Activated CD8-positive, alpha-beta T cell treated with anti-CD3 and anti-CD28 coated beads for 36 hours (primary cell): ENCODE measurements around the gene TFAM. TPM values are rescaled to one million over a fixed set of nuclear protein-coding genes. Genes with fewer than 3 reads are reported as not detected.
"Not testable (repeated sequence)": the region's sequence is repeated elsewhere in the genome, so short reads cannot be mapped to it uniquely, and the experiment has no call there.

Source experiments
- ATAC-seq: fragments of 200-7000 bp; cut with Tn5 transposase; one replicate; pipeline ENCODE4 v1.10.0; 2021; ENCODE audit warnings: mild to moderate bottlenecking, moderate library complexity
- CTCF ChIA-PET: fragments of 350-600 bp; sonication (Branson Sonifier 250); formaldehyde crosslinking; loops from one replicate; lab custom pipeline; 2021; ENCODE audit warnings: antibody characterized with exemption; lab: Charles Lee
- POLR2A ChIA-PET: fragments of 350-600 bp; sonication (Branson Sonifier 250); formaldehyde crosslinking; loops from one replicate; lab custom pipeline; 2021; ENCODE audit warnings: antibody characterized with exemption; lab: Charles Lee
- DNase-seq: peaks from one replicate; pipeline ENCODE4 v3.0.0-alpha.2; 2020
- H3K27ac Mint-ChIP-seq: one replicate; pipeline ENCODE4 v1.8.0; 2021; ENCODE audit warnings: mild to moderate bottlenecking, mixed read lengths
- H3K27me3 Mint-ChIP-seq: one replicate; pipeline ENCODE4 v1.8.0; 2021; ENCODE audit warnings: mixed read lengths
- H3K36me3 Mint-ChIP-seq: one replicate; pipeline ENCODE4 v1.8.0; 2021; ENCODE audit warnings: low read depth, mixed read lengths
- H3K4me1 Mint-ChIP-seq: one replicate; pipeline ENCODE4 v1.8.0; 2021; ENCODE audit warnings: low read depth, mixed read lengths
- H3K4me3 Mint-ChIP-seq: one replicate; pipeline ENCODE4 v1.8.0; 2021; ENCODE audit warnings: mild to moderate bottlenecking, moderate library complexity, mixed read lengths
- H3K9me3 Mint-ChIP-seq: one replicate; pipeline ENCODE4 v1.8.0; 2021; ENCODE audit warnings: mixed read lengths
- intact Hi-C: fragments of 100-400 bp; cut with micrococcal nuclease; formaldehyde crosslinking; loops from one replicate; pipeline ENCODE4 v1.10.0; 2022
- total RNA-seq, 2 experiments: library from RNA; stranded (reverse); gene quantifications; one replicate each; pipeline ENCODE4 v1.2.3, GENCODE V29; 2021
- TF ChIP-seq, protein P1 (sequence below): fragments of 200-600 bp; IDR thresholded peaks from one replicate; pipeline ENCODE4 v1.8.0; 2022; ENCODE audit warnings: antibody characterized with exemption, mild to moderate bottlenecking

The TFAM gene
- total RNA-seq, 2 experiments from 2014 or later = 97.3 to 116 TPM

DNA sequence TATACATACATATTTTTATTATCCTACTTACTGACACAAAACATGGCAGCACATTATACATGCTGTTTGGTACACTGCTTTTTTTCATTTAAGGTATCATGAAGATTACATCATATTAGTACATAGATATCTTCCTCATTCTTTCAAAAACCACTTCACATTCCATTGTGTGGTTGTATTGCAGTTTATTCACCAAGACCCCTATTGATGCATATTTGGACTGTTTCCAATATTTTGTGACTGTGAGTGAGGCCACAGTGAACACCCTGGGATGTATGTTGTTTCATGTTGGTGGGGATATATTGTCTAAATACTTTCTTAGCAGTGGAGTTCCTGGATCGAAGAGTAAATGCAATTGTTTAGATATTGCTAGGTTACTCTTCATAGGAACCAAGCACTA is 39.0 kb downstream of the TFAM start:
- Mint-ChIP-seq H3K27me3 (peaks cover 4% of the 10 kb centered on the region), H3K9me3 (peaks cover 5% of the 10 kb centered on the region), H3K4me1 (no peaks in the 10 kb centered on the region), H3K4me3 (no peak overlapping the region), H3K27ac (no peak overlapping the region), H3K36me3 (no peaks in the 10 kb centered on the region)
- intact Hi-C loops = no loop called here
- TF ChIP-seq, protein P1, sequence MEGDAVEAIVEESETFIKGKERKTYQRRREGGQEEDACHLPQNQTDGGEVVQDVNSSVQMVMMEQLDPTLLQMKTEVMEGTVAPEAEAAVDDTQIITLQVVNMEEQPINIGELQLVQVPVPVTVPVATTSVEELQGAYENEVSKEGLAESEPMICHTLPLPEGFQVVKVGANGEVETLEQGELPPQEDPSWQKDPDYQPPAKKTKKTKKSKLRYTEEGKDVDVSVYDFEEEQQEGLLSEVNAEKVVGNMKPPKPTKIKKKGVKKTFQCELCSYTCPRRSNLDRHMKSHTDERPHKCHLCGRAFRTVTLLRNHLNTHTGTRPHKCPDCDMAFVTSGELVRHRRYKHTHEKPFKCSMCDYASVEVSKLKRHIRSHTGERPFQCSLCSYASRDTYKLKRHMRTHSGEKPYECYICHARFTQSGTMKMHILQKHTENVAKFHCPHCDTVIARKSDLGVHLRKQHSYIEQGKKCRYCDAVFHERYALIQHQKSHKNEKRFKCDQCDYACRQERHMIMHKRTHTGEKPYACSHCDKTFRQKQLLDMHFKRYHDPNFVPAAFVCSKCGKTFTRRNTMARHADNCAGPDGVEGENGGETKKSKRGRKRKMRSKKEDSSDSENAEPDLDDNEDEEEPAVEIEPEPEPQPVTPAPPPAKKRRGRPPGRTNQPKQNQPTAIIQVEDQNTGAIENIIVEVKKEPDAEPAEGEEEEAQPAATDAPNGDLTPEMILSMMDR = no peak
- CTCF ChIA-PET = no interaction called here
- ATAC-seq = no peak
- DNase-seq = no peak
- POLR2A ChIA-PET = interaction anchor here (0.6 kb wide), 1 partner anchor 30 kb away, joined by 3 read pairs; no protein-coding TSS in a partner anchor

DNA sequence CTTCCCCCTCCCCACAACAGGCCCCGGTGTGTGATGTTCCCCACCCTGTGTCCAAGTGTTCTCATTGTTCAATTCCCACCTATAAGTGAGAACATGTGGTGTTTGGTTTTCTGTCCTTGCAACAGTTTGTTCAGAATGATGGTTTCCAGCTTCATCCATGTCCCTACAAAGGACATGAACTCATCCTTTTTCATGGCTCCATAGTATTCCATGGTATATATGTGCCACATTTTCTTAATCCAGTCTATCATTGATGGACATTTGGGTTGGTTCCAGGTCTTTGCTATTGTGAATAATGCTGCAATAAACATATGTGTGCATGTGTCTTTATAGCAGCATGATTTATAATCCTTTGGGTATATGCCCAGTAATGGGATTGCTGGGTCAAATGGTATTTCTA is 43.2 kb downstream of the TFAM start:
- H3K36me3 Mint-ChIP-seq, H3K27me3 Mint-ChIP-seq, POLR2A ChIA-PET, H3K4me3 Mint-ChIP-seq, DNase-seq, H3K4me1 Mint-ChIP-seq, H3K27ac Mint-ChIP-seq, CTCF ChIA-PET, H3K9me3 Mint-ChIP-seq, ATAC-seq, intact Hi-C loops: not testable (repeated sequence)

DNA sequence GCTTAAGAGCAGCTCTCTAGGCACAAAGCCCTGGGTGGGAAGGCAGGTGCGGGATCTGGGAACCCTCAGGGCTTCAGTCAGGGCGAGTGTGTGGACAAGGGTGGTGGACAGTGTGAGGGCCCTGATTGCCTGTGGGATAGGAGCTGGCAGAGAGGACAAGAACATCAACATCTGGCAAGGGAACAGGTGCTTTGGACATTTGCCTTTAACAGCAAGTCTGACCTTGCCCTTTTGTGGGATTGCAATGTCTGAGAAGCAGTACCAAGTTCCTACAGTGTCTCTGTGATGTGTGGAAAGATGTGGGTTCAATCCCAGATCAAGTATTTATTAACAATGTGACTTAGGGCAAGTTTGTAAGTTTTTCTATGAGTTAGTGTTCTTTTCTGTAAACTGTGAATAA is 46.7 kb downstream of the TFAM start:
- POLR2A ChIA-PET = interaction anchor here (1.1 kb wide), 1 partner anchor 17 kb away, joined by 3 read pairs; no protein-coding TSS in a partner anchor
- CTCF ChIA-PET = interaction anchor here (0.6 kb wide), 1 partner anchor 12 kb away, joined by 3 read pairs; no protein-coding TSS in a partner anchor
- no peaks in the 10 kb centered on the region for H3K9me3 Mint-ChIP-seq
- H3K36me3 Mint-ChIP-seq = no peaks in the 10 kb centered on the region
- H3K4me1 Mint-ChIP-seq = peaks cover 14% of the 10 kb centered on the region
- no peak overlapping the region for H3K27ac Mint-ChIP-seq
- no peak for ATAC-seq
- intact Hi-C loops = no loop called here
- TF ChIP-seq, protein P1 = no peak
- no peak for DNase-seq
- peaks cover 2% of the 10 kb centered on the region for H3K27me3 Mint-ChIP-seq
- H3K4me3 Mint-ChIP-seq = no peak overlapping the region

DNA sequence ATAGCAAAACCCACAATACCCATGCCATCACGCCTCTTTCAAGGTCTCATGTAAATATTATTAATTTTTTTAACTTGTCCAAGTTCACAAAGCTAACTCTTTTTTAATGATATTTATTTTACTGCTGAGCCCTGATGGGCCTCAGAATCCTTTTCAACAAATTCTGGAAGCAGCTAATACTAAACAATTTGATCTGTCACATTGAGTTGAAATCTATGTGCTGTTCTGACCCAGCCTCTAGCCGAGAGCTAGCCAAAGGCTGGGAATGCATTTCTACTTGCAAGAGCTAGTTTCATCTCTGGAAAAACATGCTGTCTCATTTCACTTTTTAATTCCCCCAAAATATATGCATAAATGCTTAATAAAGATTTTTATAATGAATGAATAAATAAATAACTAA is 47.9 kb downstream of the TFAM start:
- POLR2A ChIA-PET = no interaction called here
- intact Hi-C loops = no loop called here
- CTCF ChIA-PET = no interaction called here
- TF ChIP-seq, protein P1 = no peak
- no peak for DNase-seq
- Mint-ChIP-seq H3K36me3 (no peaks in the 10 kb centered on the region), H3K27ac (no peak overlapping the region), H3K4me3 (no peak overlapping the region), H3K9me3 (no peaks in the 10 kb centered on the region), H3K27me3 (peaks cover 2% of the 10 kb centered on the region), H3K4me1 (peaks cover 14% of the 10 kb centered on the region)
- ATAC-seq = no peak

DNA sequence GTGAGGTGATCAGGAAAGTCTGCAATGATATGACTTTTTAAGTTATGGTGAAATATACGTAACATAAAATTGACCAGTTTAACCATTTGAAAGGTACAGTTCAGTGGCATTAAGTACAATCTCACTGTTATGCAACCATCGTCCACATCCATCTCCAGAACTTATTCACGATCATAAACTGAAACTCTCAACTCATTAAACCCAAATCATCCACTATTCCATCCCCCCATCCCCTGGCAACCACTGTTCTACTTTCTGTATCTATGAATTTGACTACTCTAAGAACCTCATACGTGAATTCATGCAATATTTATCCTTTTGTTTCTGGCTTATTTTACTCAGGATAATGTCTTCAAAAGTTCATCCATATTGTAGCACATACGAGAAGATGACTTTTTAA is 48.4 kb downstream of the TFAM start:
- H3K9me3 Mint-ChIP-seq = no peaks in the 10 kb centered on the region
- no peak overlapping the region for H3K27ac Mint-ChIP-seq
- CTCF ChIA-PET = no interaction called here
- POLR2A ChIA-PET = no interaction called here
- DNase-seq (no peak), ATAC-seq (no peak)
- no peak overlapping the region for H3K4me3 Mint-ChIP-seq
- H3K4me1 Mint-ChIP-seq = peaks cover 14% of the 10 kb centered on the region
- intact Hi-C loops = no loop called here
- peaks cover 2% of the 10 kb centered on the region for H3K27me3 Mint-ChIP-seq
- TF ChIP-seq, protein P1 = no peak
- H3K36me3 Mint-ChIP-seq = no peaks in the 10 kb centered on the region
